ENCODE results near the gene KLHL17. TPM values are rescaled to one million over a fixed set of nuclear protein-coding genes. Genes with fewer than 3 reads are reported as not detected.

KLHL17 gene
- total RNA-seq, 1 donor from 2014 or later: 19.6 TPM

GRCh38 chr1:979744-980072 is 19.3 kb downstream of the KLHL17 start:
- Histone ChIP-seq H3K4me3 (no peak overlapping the region), H3K36me3 (no peaks in the 10 kb centered on the region), H3K9me3 (no peaks in the 10 kb centered on the region), H3K27me3 (no peaks in the 10 kb centered on the region), H3K27ac (no peak overlapping the region), H3K4me1 (peaks cover 14% of the 10 kb centered on the region)
- DNase-seq (ENCODE audit: extremely low spot score in 2 of 2): no peak
- TF ChIP-seq POLR2AphosphoS5 (IDR thresholded peaks at IDR 0.05; ENCODE audit: insufficient read depth in 1 of 2, low read depth in 1 of 2) (no peak), POLR2A (IDR thresholded peaks at IDR 0.05) (no peak)
- TF ChIP-seq, protein P1, sequence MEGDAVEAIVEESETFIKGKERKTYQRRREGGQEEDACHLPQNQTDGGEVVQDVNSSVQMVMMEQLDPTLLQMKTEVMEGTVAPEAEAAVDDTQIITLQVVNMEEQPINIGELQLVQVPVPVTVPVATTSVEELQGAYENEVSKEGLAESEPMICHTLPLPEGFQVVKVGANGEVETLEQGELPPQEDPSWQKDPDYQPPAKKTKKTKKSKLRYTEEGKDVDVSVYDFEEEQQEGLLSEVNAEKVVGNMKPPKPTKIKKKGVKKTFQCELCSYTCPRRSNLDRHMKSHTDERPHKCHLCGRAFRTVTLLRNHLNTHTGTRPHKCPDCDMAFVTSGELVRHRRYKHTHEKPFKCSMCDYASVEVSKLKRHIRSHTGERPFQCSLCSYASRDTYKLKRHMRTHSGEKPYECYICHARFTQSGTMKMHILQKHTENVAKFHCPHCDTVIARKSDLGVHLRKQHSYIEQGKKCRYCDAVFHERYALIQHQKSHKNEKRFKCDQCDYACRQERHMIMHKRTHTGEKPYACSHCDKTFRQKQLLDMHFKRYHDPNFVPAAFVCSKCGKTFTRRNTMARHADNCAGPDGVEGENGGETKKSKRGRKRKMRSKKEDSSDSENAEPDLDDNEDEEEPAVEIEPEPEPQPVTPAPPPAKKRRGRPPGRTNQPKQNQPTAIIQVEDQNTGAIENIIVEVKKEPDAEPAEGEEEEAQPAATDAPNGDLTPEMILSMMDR (IDR thresholded peaks at IDR 0.05): no peak
- intact Hi-C loops (cut with DNase I): loop anchor here (5.0 kb wide), 1 partner anchor 78 kb away; no protein-coding TSS in a partner anchor

DNA sequence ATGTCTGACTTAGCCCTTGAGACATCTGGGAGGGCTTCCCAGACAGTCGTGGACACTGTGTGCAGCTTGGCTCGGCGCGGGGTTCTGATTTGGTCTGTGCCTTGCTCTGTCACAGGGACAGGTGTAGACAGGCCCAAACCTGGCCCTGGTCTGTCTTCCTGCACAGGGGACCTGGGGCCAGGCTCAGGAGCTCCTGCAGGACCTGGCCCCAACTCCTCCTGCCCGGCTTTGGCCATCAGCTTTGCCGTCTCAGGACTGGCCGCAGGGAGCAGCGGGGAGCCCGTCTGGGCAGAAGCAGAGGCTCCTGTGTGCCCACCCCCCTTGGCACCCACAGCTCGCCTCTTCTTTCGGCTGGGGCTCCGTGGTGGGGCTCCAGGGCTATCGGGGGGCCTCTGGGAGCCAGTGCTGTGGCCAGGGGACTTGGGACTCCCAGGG is 19.8 kb downstream of the KLHL17 start:
- no peak for DNase-seq (ENCODE audit: extremely low spot score in 2 of 2)
- Histone ChIP-seq H3K27ac (no peak overlapping the region), H3K36me3 (no peaks in the 10 kb centered on the region), H3K4me1 (peaks cover 14% of the 10 kb centered on the region), H3K4me3 (no peak overlapping the region), H3K9me3 (no peaks in the 10 kb centered on the region), H3K27me3 (no peaks in the 10 kb centered on the region)
- intact Hi-C loops (cut with DNase I): loop anchor here (5.0 kb wide), 1 partner anchor 77 kb away; no protein-coding TSS in a partner anchor
- no peak for TF ChIP-seq POLR2AphosphoS5 (IDR thresholded peaks at IDR 0.05; ENCODE audit: insufficient read depth in 1 of 2, low read depth in 1 of 2)
- no peak for TF ChIP-seq POLR2A (IDR thresholded peaks at IDR 0.05)
- TF ChIP-seq, protein P1 (IDR thresholded peaks at IDR 0.05): no peak

DNA sequence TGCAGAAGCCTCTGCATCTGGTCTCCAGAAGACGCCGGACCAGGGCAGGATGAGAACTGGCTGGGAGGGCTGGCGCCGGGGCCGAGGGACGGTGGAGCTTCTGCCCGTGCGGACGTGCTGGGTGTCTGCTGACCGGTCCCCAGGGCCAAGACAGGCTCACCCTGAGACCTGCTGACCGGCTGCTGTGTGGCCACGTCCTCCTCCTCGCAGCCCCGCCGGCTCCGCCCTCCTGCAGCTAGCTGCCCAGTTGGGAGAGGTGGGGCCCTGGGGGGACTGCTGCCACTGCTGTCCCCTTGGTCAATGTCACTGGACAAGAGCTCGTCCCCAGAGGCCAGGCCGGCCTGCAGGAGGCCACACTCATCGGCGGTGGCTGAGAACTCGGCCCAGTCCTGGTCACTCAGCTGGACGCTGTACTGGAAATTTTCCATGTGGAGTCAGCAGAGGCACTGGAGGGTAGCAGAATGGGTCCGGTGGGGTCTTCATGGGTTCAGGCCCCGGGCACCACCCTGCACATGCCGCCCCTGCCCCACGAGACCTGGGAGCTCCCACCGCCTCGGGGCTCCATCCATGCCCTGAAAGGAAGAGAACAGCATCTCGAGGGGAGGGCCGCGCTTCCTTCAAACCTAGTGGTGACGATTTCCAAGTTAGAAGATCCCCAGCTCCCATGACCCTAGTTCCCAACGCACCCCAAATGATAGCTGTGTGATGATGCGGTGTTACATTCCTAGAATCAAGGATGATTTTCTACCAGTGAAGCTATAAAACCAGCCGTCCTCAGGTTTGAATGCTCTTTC is 20.4 kb downstream of the KLHL17 start:
- Histone ChIP-seq H3K4me3 (no peak overlapping the region), H3K4me1 (peaks cover 7% of the 10 kb centered on the region), H3K27ac (no peak overlapping the region), H3K9me3 (no peaks in the 10 kb centered on the region), H3K36me3 (no peaks in the 10 kb centered on the region), H3K27me3 (no peaks in the 10 kb centered on the region)
- DNase-seq (ENCODE audit: extremely low spot score in 2 of 2): no peak
- intact Hi-C loops (cut with DNase I): loop anchor here (5.0 kb wide), 1 partner anchor 77 kb away; no protein-coding TSS in a partner anchor
- TF ChIP-seq POLR2A (IDR thresholded peaks at IDR 0.05): no peak

DNA sequence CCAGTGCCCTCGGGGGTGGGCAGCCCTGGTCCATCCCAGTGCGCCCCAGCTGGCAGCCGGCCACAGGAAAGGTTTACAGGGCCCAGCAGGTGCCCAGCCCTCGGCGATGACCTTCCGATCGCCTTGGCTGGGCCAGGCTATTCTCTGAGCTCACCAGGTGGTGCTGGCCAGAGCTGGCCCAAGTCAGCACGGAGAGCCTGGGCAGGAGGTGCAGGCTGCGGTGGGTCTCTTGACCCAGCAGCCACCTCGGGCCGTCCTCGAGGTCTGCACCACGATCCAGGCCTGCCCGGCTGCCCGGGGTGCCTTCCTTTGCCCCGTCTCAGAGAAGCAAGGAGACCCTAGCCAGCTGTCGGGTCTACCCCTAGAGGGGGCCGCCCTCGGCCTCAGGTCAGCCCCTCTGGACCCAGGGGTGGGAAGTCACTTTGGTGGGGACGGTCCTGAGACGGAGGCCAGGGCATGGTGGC is 21.1 kb downstream of the KLHL17 start:
- intact Hi-C loops (cut with DNase I): loop anchor here (5.0 kb wide), 1 partner anchor 76 kb away; no protein-coding TSS in a partner anchor
- H3K36me3 ChIP-seq: no peaks in the 10 kb centered on the region
- TF ChIP-seq, protein P1 (IDR thresholded peaks at IDR 0.05): no peak
- no peaks in the 10 kb centered on the region for H3K27me3 ChIP-seq
- no peak for DNase-seq (ENCODE audit: extremely low spot score in 2 of 2)
- H3K9me3 ChIP-seq: no peaks in the 10 kb centered on the region
- H3K27ac ChIP-seq: no peak overlapping the region
- H3K4me1 ChIP-seq: no peaks in the 10 kb centered on the region
- H3K4me3 ChIP-seq: no peak overlapping the region

DNA sequence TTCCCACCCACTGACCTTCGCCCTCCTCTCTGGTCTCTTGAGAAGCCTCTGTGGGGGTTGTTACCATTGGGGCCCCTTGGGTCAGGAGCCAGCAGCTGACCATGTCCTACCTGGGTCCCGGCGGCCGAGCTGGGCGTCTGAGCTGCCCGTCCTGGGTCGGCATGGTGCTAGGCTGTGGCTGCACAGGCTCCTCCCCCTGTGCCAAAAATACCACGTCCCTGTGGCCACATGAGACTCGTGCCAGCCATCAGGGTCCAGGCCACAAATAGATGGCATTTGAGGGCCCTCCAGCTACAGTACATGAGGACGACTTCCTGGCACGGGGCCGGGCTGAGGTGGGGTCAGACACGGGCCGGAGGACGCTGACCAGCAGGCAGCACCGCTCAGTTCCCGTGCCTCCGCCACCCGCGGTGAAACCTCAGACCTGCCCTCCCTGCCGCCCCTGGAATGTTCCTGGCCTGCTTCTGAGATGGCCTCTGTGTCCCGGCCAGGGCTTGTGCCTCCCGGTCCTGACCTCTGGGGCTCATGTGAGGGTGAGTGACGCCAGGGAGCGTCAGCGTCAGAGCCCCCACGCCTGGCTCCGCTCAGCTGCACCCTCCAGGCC is 21.7 kb downstream of the KLHL17 start, which contains the start of gene PERM1:
PERM1 (minus strand) TSS at position 139 of the 604 bp plus-strand sequence. CDS start 1,064 bp downstream, outside the sequence.
- intact Hi-C loops (cut with DNase I): loop anchor here (5.0 kb wide), 1 partner anchor 75 kb away; no protein-coding TSS in a partner anchor
- Histone ChIP-seq H3K4me3 (no peak within 1 kb of the TSS), H3K9me3 (no peaks in the 10 kb centered on the region), H3K27ac (no peak within 1 kb of the TSS), H3K27me3 (no peaks in the 10 kb centered on the region), H3K4me1 (no peaks in the 10 kb centered on the region), H3K36me3 (no peaks in the 10 kb centered on the region)
- TF ChIP-seq POLR2A (IDR thresholded peaks at IDR 0.05) (no peak), POLR2AphosphoS5 (IDR thresholded peaks at IDR 0.05; ENCODE audit: insufficient read depth in 1 of 2, low read depth in 1 of 2) (no peak)
- TF ChIP-seq, protein P1 (IDR thresholded peaks at IDR 0.05): no peak
- DNase-seq (ENCODE audit: extremely low spot score in 2 of 2): no peak

Measured in vagina (tissue), 2 donors.